HG03571 (cell line): ENCODE results near the gene S100A6.
"Not testable (repeated sequence)": the region's sequence is repeated elsewhere in the genome, so short reads cannot be mapped to it uniquely, and the experiment has no call there.

Experiments used
- ATAC-seq: cut with Tn5 transposase; IDR thresholded peaks from one replicate; pipeline ENCODE4 v1.9.1; 2021; ENCODE audit not compliant: unreplicated experiment

S100A6 gene

DNA sequence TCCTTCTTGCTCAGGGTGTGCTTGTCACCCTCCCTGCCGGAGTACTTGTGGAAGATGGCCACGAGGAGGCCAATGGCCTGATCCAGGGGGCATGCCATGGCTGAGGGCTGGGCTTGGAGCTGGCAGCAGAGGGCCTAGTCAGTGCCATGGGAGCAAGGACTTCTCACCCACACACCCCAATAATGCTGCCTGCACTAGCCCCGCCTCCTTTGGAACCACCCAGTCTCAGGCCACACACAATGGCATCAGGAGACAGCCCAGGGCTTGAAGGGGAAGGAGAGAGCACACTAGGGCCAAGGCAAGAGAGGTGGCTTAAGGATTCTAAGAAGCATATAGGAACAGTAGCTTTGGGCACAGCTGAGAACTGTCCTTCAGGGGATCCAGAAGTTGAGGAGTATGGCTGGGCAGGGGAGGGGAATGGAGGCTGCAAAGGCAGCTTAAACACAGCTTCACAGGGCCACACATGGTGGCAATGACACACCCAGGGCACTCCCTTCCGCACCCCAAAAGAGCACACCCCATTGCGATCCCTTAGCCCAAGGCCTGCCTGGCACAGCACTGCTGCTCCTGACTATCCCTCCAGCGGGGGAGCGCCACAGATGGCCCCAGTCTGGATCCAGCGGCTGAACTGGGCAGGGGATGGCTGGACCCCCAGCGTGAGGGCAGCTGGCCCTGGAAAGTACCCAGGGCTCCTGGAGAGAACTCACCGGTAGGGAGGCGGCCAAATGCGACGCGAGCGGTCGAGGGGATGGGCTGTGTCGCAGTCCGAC lies at the start of gene S100A6:
Gene S100A6, minus strand, starts transcription at position 750 of the 770 bp plus-strand sequence. Its CDS starts 652 bp downstream, at position 98.
- ATAC-seq = no peak

DNA sequence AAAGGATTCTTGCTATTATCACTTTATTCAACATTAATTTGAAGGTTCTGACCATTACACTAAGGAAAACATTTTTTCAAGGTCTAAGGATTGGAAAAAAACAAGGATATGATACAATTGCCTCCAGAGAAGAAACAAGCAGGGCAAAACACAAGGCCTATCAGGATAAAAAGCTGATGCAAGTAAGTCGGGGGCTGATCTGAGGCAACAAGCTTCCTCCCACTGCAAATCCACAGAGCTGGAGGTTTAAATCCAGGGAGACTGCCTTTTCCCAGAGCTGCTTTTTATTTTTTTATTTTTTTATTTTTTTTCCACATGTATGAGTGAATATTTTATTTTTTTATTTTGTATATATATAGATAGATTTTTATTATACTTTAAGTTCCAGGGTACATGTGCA lies 49.2 kb upstream of the S100A6 start:
- ATAC-seq = no peak

GRCh38 chr1:153583976-153584375 lies 48.2 kb upstream of the S100A6 start:
- no peak for ATAC-seq

DNA sequence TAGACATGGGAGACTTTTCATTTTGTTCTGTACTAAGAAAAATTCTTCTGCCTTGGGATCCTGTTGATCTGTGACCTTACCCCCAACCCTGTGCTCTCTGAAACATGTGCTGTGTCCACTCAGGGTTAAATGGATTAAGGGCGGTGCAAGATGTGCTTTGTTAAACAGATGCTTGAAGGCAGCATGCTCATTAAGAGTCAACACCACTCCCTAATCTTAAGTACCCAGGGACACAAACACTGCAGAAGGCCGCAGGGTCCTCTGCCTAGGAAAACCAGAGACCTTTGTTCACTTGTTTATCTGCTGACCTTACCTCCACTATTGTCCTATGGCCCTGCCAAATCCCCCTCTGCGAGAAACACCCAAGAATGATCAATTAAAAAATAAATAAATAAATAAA lies 47.7 kb upstream of the S100A6 start:
- not testable (repeated sequence) for ATAC-seq

- ATAC-seq = not testable (repeated sequence)
Measured at GRCh38 chr1:153582836-153583235, 47.0 kb upstream of the S100A6 start.

- ATAC-seq = no peak
Measured at GRCh38 chr1:153578936-153579335, 43.1 kb upstream of the S100A6 start.

DNA sequence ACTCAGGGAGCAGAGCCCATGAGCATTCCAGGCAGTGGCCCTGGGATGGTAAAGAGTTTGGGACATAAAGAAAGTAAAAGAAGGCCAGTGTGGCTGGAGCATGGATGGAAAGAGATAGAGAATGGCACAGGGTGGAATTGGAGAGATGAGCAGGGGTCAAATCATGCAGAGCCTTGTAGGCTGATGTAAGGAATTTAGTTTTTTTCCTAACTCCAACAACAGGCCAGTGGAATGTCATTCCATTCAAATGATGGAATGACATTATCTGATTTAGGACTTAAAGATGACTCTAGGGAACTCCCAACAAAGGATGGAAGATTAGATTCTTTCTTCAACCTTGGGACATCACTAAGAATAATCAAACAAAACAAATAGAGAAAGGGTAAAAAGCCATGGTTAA lies 42.7 kb upstream of the S100A6 start:
- no peak for ATAC-seq

- ATAC-seq = no peak
Measured at GRCh38 chr1:153577624-153578051, 41.8 kb upstream of the S100A6 start.

GRCh38 chr1:153577138-153577537 lies 41.3 kb upstream of the S100A6 start:
- no peak for ATAC-seq

DNA sequence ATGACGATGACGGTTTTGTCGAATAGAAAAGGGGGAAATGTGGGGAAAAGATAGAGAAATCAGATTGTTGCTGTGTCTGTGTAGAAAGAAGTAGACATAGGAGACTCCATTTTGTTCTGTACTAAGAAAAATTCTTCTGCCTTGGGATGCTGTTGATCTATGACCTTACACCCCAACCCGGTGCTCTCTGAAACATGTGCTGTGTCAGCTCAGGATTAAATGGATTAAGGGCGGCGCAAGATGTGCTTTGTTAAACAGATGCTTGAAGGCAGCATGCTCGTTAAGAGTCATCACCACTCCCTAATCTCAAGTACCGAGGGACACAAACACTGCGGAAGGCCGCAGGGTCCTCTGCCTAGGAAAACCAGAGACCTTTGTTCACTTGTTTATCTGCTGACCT lies 39.7 kb upstream of the S100A6 start:
- ATAC-seq = not testable (repeated sequence)

- ATAC-seq = not testable (repeated sequence)
Measured at GRCh38 chr1:153575081-153575491, 39.3 kb upstream of the S100A6 start.

DNA sequence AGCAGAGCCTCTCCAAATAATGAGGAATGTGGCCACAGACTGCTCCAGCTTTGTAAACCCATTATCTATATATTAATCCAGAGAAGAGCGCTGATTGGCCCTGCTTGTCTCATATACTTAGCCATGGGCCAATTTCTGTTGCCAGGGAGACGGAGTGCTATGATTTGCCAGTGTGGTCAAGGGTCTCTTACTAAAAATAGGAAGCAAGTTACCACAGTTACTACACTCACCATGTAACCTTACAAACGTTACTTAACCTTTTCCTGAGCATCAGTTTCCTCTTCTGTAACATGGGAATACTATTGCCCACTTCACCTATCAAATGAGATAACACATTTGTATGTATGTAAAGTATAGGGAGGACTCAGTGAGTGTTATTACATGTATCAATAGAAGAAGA lies 37.6 kb upstream of the S100A6 start:
- ATAC-seq = no peak

- ATAC-seq = no peak
Measured at GRCh38 chr1:153572569-153573015, 36.8 kb upstream of the S100A6 start.

DNA sequence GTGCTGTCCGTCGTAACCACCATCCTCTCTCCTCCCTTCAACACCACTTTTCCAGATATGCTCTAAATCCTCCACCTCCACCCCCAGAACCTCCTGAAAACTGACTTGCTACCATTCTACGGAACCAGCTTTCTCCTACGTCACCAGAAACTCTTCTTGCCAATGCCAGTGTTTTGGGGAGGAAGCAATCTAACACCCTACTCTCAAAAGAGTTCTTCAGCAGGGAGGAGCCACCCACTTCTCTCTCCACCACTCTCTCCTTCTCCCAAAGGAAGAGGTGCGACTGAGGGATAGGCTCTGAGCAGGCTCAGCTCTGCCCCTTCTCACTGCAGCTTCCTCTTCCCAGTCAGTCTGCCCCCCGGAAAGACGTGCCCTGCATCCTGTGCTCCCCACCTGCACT lies 35.9 kb upstream of the S100A6 start:
- ATAC-seq = no peak

GRCh38 chr1:153570874-153571273 lies 35.1 kb upstream of the S100A6 start:
- ATAC-seq = no peak

DNA sequence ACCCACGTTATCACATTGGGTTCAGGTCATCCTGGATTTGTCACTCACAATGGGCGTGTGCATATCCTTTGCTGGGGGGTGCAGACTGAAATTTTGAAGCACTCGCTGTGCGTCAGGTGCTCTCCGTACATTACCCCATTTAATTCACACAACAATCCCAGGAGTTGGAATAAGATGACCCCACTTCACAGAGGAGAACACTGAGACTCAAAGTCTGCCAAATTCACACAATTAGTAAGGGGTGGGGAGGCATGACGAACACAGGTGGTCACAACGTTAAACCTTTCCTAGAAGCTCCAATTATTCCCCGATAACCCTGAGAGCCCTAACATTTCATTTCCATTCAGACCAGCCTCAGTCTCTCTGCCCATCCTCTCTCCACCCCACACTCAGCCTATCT lies 33.7 kb upstream of the S100A6 start:
- ATAC-seq = no peak

DNA sequence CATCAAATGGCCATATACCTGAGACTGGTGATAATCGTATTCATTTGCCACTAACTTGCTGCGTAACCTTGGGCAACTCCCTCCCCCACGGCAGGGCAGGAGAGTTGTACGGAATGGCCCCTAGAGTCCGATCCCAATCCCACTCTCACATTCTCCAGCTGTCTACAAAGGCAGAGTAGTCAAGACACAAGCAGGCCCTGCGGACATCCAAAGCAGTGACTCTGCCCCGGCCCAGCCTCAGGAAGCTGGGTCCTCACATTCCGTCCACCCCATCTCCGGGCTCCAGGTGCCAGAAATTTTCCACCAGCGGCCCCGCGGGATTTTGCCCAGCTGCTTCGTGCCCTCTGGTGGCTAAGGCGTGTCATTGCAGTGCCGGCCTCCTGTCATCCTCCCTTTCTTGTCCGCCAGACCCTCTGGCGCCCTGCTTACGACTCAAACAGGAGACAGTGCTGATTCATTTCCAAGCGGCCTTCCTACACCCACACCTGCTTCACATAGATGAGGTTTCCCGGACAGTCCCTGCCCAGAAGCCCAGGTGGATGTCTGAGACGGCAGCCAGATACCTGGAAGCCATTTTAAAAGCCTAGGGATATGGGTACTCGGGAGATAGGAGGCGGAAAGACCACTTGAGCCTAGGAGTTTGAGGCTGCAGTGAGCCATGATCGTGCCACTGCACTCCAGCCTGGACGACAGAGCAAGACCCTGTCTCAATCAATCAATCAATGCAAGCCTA lies 32.7 kb upstream of the S100A6 start:
- no peak for ATAC-seq

- no peak for ATAC-seq
Measured at GRCh38 chr1:153567621-153568366, 32.0 kb upstream of the S100A6 start.

DNA sequence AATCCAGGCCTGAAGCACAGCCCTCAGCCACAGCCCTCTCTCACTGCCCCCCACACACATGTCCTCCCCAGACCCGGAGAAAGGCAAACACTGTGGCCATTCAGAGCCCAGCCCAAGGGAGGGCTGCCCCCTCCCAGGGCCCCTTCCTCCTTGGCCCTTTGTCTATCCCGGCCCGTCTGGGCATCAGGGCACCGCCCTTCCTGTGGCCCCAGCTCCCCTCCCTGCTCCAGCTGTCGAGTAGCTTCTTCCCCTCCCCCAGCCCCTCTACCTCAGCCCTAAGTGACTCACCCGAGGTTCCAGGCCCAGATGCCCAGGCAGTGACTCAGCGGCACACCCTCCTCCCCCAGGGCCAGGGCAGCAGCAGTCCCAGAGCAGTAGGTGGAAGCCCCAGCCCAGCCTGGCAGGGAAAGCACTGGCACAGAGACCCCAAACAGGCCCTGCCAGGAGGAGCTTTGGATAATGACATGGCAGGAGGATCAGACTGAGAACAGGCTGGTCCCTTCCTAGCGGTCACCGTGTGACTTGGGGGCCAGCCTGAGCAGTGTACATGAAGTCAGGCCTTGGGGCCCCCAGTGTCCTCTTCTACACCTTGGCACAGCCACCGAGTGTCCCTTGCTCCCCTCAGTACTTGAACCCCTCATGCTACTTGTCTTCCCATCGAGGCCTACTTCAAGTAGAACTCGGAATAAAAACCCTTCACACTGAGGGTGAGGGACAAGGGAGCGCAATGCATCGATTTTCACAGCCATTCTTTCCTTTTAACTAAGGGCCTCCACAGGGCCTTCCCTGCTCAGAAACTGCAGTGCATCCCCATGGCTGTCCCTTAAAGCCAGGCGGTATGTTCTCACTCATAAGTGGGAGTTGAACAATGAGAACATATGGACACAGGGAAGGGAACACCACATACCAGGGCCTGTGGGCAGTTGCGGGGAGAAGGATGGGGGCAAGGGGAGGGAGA lies 30.9 kb upstream of the S100A6 start:
- no peak for ATAC-seq
